Keratinocyte (primary cell): ENCODE results near the gene SETBP1.

Experiments used
- CTCF ChIP-seq, 3 experiments: IDR thresholded peaks in 1 of 3; conservative IDR thresholded peaks in 1 of 3; optimal IDR thresholded peaks in 1 of 3; 2 replicates in 2 of 3; 3 replicates in 1 of 3; pipeline versions ENCODE3 to v1.5.1; 2011; ENCODE audit warnings: low read length in 3 of 3, mild to moderate bottlenecking in 3 of 3, moderate library complexity in 2 of 3, control low read depth in 1 of 3, inconsistent platforms in 1 of 3; ENCODE audit not compliant: insufficient read depth in 2 of 3; ENCODE audit errors: extremely low read depth in 1 of 3
- EZH2 ChIP-seq: IDR thresholded peaks from one replicate; pipeline ENCODE4 v1.6.1; 2012; ENCODE audit warnings: inconsistent platforms, mild to moderate bottlenecking, low read length, moderate library complexity

GRCh38 chr18:44654573-44654972 is 26.1 kb upstream of the SETBP1 start:
- peak in 1 of 3 experiments; percentile 35 for TF ChIP-seq CTCF (optimal IDR thresholded peaks at IDR 0.05 in 1 of 3, IDR thresholded peaks at IDR 0.05 in 1 of 3, conservative IDR thresholded peaks at IDR 0.05 in 1 of 3; ENCODE audit: extremely low read depth in 1 of 3, insufficient read depth in 2 of 3, low read length in 3 of 3)
- TF ChIP-seq EZH2: no peak
